ENCODE data around the gene NLRP6.
"Not testable (repeated sequence)": the region's sequence is repeated elsewhere in the genome, so short reads cannot be mapped to it uniquely, and the experiment has no call there.

The NLRP6 gene

GRCh38 chr11:327581-327923, 49.3 kb downstream of the NLRP6 start:
- no peak for DNase-seq

- no peak for DNase-seq
These were observed 49.8 kb downstream of the NLRP6 start for GRCh38 chr11:328012-328411.

DNA sequence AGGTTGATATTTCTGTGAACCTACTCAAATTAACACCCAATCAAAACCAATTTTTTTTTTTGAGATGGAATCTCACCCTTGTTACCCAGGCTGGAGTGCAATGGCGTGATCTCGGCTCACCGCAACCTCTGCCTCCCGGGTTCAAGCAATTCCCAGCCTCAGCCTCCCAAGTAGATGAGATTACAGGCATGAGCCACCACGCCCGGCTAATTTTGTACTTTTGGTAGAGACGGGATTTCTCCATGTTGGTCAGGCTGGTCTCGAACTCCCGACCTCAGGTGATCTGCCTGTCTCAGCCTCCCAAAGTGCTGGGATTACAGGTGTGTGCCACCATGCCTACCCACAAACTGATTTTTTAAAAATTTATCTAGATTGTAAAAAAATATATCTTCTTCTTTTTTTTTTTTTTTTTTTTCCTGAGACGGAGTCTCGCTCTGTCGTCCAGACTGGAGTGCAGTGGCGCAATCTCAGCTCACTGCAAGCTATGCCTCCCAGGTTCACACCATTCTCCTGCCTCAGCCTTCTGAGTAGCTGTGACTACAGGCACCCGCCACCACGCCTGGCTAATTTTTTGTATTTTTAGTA, 50.4 kb downstream of the NLRP6 start:
- not testable (repeated sequence) for DNase-seq

GRCh38 chr11:329886-330253, 51.7 kb downstream of the NLRP6 start:
- no peak for DNase-seq

DNA sequence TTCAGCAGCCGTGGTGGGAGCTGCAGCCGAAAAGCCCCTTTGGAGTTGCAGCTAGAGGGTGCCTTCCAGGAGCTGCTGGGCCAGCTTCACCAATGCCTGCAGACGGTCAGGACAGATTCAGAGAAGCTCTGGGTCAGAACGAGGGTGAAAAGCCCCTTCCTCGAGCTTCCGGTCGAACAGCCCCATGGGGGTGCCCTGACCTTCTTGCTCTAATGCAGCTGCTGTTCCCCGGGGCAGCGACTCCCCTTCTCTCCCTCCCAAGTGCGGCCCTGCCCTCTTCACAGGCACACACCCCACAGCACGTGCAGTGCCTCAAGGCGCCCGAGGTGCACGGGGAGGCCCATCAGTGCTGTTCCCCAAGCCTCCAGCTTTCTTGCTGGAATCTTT, 52.1 kb downstream of the NLRP6 start:
- no peak for DNase-seq

GRCh38 chr11:330694-331357, 52.6 kb downstream of the NLRP6 start:
- no peak for DNase-seq

DNA sequence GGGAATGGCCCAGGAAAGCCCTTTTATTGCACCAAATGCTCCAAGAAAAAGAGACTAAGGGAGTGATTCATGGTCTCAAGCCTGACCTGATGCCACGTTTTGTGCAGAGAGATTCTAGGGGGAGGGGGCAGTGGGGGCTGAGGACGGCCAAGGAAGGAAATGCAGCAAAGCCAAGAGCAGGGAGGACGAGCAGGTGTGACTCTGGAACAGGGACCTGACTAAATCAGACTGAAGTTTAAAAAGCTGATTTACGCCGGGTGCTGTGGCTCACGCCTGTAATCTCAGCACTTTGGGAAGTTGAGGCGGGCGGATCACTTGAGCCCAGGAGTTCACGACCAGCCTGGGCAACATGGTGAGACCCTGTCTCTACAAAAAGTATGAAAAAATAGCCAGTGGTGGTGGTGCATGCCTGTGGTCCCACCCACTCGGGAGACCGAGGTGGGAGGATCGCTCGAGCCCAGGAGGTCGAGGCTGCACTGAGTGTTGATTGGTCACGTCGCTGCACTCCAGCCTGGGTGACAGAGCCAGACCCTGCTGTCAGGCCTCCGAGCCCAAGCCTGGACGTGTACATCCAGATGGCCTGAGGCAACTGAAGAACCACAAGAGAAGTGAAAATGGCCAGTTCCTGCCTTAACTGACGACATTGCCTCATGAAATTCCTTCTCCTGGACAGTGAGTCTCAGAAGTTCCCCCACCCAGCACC, 53.3 kb downstream of the NLRP6 start:
- no peak for DNase-seq

DNA sequence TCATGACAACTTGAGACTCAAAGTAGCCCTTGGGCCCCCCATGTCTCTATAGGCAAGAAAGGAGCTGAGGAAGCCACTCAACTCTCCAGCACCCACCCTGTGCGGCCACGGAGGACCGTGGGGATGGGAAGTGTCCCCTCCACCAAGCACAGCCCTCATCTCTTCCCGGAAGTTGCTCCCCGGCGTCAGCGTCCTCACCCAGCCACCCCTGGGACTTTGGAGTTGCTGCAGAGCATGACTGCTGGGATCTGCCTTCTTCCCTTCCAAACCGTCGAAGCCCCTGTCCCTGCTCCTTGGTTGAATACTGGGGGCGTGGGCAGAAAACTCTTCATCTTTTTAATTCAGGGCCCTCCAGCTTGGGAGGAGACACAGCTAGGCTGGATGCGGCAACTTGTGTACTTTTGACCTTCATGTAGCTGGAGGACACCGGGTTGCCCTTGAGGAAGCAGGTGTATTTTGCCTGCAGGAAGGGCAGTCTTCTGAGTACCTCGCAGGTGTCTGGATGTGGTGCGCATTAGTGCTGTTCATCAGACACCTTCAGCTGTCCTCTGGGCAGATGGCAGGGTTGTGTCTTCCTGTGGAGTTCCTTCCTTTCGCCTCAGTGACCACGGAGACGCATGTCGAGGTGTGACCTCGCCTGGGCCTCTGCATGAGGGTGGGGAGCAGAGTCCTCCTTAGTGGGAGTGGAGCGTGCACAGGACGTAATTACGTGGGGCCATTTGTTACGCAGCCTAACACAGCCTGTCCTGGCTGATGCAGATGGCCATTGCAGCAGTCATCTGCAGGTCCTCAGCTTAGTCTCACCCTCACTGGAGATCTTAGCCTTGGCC, 54.7 kb downstream of the NLRP6 start:
- no peak for DNase-seq

GRCh38 chr11:333616-334263, 55.5 kb downstream of the NLRP6 start:
- not testable (repeated sequence) for DNase-seq

GRCh38 chr11:334264-334994, 56.2 kb downstream of the NLRP6 start:
- no peak for DNase-seq
